Central memory CD4-positive, alpha-beta T cell (primary cell): ENCODE data around the gene HSPA12A.

ENCODE experiments used
- DNase-seq: peaks from one replicate; pipeline ENCODE4 v3.0.0; 2022

The HSPA12A gene

GRCh38 chr10:116688741-116689495 lies 53.4 kb downstream of the HSPA12A start:
- DNase-seq = no peak

DNA sequence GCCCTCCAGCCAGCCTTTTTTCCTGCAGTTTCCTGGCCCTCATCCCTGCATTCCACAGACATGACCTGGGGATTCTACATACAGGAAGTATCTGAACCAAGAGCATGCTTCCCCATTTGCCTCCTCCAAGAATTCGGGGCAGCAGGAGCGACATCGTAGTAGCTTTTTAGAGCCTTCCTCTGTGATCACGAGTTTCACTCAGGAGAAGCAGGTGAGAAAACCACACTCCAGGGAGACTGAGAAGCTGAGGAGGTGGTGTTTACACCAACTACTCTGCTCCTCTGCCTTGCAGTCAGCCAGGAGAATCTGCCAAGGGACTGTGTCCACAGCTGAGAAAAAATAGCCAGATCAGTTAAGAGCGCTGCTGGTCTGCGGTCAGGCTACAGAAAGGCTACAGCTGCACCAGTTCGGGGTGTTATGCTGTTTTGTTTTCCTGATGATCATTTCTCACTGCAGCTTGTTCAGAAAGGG lies 54.1 kb downstream of the HSPA12A start:
- no peak for DNase-seq

DNA sequence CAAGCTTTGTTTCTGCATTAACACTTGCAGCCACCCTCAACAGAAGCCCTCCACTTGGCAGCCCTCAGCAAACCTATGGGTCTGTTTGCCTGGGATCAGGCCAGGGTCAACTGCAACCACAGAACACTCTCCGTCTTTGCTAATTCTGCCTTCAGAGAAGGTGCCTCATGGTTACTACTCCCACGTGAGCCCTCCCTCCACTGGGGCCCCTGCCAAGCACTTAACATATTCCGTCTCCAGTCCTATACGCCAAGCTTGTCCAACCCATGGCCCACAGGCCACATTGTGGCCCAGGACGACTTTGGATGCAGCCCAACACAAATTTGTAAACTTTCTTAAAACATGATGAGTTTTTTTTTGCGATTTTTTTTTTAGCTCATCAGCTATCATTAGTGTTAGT lies 54.7 kb downstream of the HSPA12A start:
- DNase-seq = no peak

DNA sequence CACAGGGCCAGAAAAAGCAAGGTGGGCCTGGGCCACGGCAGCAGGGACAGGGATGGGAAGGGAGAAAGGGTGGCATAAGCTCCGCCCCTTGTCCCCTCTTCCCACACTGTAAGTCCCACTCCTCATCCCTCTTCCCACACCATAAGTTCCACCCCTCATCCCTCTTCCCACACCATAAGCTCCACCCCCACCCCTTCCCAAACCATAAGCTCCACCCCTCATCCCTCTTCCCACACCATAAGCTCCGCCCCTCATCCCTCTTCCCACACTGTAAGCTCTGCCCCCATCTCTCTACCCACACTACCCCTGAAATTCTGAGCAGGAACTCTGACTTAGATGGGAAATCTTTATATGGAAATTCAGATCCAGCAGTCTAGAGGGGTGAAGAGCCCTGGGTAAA lies 55.7 kb downstream of the HSPA12A start:
- no peak for DNase-seq

DNA sequence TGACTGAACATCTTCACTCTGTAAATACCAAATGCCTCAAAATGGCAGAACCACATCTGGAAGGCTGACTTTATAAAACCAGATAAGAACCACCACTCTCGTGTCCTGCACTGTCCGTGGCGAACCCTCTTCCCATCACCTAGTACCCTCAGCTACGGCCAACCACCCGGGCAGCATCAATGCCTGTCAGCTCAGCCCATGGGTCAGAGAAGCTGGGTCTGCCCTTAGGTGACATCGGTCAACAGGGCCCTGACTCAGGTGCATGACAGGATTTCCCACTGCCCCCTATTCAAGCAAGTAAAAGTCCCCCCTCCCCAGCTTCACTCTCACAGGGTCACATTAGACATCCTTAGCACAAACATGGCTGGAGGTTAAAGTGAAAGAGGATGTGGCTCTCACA lies 56.6 kb downstream of the HSPA12A start:
- DNase-seq = no peak

- no peak for DNase-seq
Measured at GRCh38 chr10:116684781-116685180, 57.6 kb downstream of the HSPA12A start.

DNA sequence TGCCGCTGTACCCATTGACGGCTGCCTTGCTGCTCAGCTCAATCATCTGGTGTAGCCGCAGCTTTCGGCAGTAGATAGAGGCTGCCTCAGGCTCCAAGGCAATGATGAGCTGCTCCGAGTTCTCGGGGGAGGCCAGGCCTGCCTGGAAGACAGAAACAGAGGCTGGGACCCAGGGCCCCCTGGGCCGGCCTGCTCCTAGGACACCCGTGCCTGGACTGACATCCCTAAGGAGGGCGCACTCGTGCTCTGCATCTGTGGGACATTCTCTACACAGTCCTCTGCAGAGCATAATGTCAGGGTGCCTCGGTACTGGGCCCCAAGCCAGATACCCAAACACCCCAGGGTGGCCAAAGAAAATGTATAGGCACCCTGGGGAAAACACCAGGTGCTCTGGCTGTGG lies 58.5 kb downstream of the HSPA12A start:
- no peak for DNase-seq

DNA sequence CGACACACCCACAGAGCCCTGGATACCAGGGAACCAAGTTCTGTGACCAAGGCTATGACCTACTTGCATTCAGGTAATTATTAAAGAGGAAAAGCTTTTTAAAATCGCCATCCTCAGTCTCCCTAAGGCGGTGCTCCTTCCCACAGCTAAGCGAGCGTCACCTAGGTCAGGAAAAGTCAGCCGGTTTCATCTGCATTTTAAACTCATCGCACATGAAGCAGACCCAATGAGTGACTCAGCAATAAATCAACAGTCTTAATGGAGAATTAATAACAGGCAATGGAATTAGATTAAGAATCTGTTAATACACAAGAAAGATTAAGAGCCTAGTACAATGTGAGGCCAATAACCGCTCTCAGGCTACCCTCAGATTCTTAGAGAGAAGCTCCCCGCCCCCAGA lies 59.2 kb downstream of the HSPA12A start:
- no peak for DNase-seq

GRCh38 chr10:116679351-116679750 lies 63.0 kb downstream of the HSPA12A start:
- no peak for DNase-seq

DNA sequence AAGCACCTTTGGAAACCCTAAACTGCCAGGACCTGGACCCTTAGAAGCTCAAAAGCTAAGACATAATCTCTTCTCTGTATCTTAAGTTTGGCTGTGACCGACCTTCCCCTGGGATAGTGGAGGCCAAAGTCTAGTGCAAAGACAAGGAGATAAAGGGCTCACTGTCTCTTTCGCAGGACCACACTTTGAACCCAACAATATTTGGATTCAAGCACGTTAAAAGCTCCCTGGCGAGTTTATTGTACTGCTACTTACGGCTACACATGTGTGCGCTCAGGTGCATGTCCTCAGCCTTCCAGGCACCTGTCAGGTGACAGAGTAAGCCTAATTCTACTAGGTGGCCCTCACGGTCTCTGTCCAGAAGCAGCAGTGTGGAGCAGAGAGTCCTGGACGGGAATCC lies 65.7 kb downstream of the HSPA12A start:
- DNase-seq = no peak

DNA sequence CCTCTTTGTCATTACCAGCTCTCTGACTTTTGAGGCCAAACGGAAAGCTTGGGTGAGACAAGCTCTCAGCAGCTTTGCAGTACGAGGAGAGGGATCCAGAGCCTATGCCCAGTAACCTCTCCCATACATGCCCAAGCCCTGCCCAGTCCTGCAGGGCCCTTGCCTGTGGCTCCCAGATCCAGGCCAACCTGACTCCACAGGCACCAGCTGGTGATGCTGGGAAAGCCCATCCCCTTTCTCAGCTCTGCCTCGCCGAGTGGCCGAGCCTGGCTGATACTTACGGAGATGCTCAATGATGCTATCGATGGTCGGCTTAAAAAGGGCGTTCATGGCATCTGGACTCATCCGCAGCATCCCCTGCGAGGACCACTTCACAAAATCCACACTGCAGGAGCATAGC lies 66.2 kb downstream of the HSPA12A start:
- DNase-seq = no peak

GRCh38 chr10:116674901-116675423 lies 67.4 kb downstream of the HSPA12A start:
- no peak for DNase-seq

GRCh38 chr10:116673866-116674265 lies 68.5 kb downstream of the HSPA12A start:
- DNase-seq = no peak

GRCh38 chr10:116672891-116673290 lies 69.5 kb downstream of the HSPA12A start:
- DNase-seq = no peak

DNA sequence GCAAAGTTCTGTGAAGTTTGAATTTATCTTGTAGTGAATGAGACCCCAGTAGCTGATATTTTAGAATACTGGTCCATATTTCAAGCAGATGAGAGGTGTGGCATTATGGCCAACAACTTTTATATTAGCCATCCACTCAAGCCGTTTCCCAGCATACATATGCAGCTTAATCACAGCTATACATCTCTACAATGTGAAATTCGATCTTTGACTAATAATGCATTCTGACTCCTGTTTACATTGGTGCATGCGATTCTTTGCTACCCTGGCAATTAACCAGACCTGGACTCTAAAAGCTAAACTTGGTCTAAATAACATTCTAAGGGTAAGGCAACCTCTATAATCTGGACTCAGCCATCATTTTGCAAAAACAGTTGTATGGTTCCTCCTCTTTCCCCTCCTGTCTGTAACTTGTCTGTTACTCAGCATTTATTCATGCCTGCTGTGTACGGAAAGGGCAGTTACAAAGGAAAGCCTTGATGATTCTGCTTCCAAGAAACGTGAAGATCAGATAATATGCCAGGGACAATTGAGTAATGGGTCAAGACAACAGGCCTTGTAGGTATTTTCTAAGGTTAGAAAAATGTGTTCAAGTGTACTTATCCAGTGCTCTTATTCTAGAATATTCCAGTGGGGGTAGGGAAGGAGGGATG lies 71.0 kb downstream of the HSPA12A start:
- DNase-seq = no peak

- DNase-seq = no peak
Measured at GRCh38 chr10:116670706-116671105, 71.7 kb downstream of the HSPA12A start.

- no peak for DNase-seq
Measured at GRCh38 chr10:116669832-116670644, 72.3 kb downstream of the HSPA12A start.

DNA sequence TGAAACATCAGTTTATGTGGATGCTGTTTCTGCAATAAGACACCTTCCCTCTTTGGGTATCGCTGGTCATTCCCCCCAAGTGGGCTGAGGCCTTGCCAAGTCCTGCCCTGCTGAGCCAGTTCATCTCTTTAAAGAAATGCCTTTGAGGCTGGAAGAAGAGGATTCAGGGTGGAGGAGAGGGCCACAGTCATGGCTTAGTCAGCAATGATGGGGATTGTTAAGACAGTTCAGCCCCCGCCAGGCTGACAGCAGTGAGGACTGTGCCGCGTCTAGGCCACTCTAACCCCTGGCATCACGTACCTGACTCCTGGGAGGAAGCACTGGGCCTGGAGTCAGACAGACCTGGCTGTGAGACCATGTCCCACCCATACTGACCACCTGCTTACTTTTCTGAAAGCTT lies 73.3 kb downstream of the HSPA12A start:
- DNase-seq = no peak

GRCh38 chr10:116668446-116668845 lies 73.9 kb downstream of the HSPA12A start:
- no peak for DNase-seq

DNA sequence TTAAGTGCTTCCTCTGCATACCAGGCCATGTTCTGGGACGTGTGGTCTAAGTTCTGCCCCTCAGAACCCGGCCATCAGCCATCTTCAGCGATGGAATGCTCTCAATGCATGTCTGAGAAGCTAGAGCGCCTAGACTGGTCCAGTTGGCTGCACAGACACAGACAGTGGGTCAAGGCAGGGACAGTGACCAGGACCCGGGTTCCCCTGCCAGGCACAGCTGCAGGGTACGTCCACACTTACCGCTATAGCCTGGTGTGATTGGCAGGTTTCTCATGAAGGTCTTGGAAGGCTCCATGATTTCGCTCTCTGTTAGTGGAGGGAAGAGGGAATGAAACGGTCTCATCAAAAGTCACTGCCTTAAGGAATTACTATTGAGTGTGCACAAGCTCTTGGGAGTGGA lies 74.3 kb downstream of the HSPA12A start:
- no peak for DNase-seq

- no peak for DNase-seq
Measured at GRCh38 chr10:116667484-116667883, 74.9 kb downstream of the HSPA12A start.

- DNase-seq = no peak
Measured at GRCh38 chr10:116665541-116666125, 76.7 kb downstream of the HSPA12A start.

DNA sequence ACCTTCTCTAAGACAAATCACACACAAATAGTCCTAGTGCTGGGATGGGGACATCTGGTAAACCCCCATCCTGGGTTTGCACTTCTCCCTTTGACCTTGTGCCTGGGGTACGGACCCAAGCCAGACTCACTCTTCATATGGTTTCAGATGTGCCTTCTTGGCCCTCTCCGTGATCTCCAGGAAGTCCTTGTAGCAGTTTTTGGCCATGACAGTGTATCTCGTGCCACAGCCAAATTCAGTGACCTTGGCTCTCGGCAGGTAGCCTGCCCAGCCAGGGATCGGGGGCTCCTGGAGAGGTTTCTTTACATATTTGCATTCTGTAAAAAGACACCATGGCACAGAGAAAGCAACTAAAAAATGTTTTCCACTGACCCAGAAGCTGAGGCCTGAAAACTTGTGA lies 77.7 kb downstream of the HSPA12A start:
- no peak for DNase-seq
